H1 (cell line): ENCODE measurements around the gene C20orf141. TPM values are rescaled to one million over a fixed set of nuclear protein-coding genes. Genes with fewer than 3 reads are reported as not detected.

Source experiments
- CTCF ChIA-PET: fragments of 300-600 bp; sonication (Branson Sonifier 250); formaldehyde crosslinking; loops from one replicate; lab custom pipeline; 2021; ENCODE audit not compliant: partially characterized antibody; lab: Charles Lee
- POLR2A ChIA-PET: fragments of 300-600 bp; sonication (Branson Sonifier 250); formaldehyde crosslinking; loops from one replicate; lab custom pipeline; 2021; ENCODE audit warnings: inconsistent platforms; ENCODE audit not compliant: partially characterized antibody; lab: Charles Lee
- DNase-seq, 2 experiments: peaks; one replicate each; pipeline versions ENCODE4 v3.0.0 to v3.0.0-alpha.2; 2010 to 2022; ENCODE audit warnings: low spot score in 2 of 2, low read depth in 1 of 2, mixed read lengths in 1 of 2
- FAIRE-seq: peaks from 2 replicates; lab custom pipeline; 2011; peaks lifted over from hg19 to GRCh38; lab: Jason Lieb, UNC
- H2AFZ ChIP-seq: 2 replicates; pipeline ENCODE4 v1.8.1; 2012; ENCODE audit warnings: low read length, inconsistent platforms
- H2AK5ac ChIP-seq: 2 replicates; pipeline ENCODE4 v1.6.1; 2013; ENCODE audit warnings: low read depth, low read length
- H2BK120ac ChIP-seq: replicated peaks from 2 replicates; pipeline ENCODE3; 2013; ENCODE audit warnings: low read depth, low read length, inconsistent platforms
- H2BK12ac ChIP-seq: 2 replicates; pipeline ENCODE4 v1.6.1; 2013; ENCODE audit warnings: low read depth, low read length
- H2BK15ac ChIP-seq: 2 replicates; pipeline ENCODE4 v1.6.1; 2013; ENCODE audit warnings: low read length
- H2BK20ac ChIP-seq: 2 replicates; pipeline ENCODE4 v1.6.1; 2013; ENCODE audit warnings: low read length
- H2BK5ac ChIP-seq: 2 replicates; pipeline ENCODE4 v1.6.1; 2013; ENCODE audit warnings: low read depth, low read length
- H3K14ac ChIP-seq: 2 replicates; pipeline ENCODE4 v1.6.1; 2013; ENCODE audit warnings: inconsistent platforms; ENCODE audit not compliant: insufficient read length
- H3K18ac ChIP-seq: 2 replicates; pipeline ENCODE4 v1.6.1; 2013; ENCODE audit warnings: low read length; ENCODE audit errors: extremely low read depth
- H3K23ac ChIP-seq: 2 replicates; pipeline ENCODE4 v1.6.1; 2013; ENCODE audit warnings: inconsistent platforms; ENCODE audit not compliant: insufficient read length
- H3K23me2 ChIP-seq: 2 replicates; pipeline ENCODE4 v1.6.1; 2013; ENCODE audit warnings: low read depth, low read length
- H3K27ac ChIP-seq: 2 replicates; pipeline ENCODE4 v1.6.1; 2011; ENCODE audit warnings: low read depth, low read length, inconsistent platforms
- H3K27me3 ChIP-seq, 4 experiments: replicated peaks in 1 of 4; 1 replicate in 1 of 4; 2 replicates in 3 of 4; pipeline versions ENCODE4 v1.6.1 to v1.8.1; 2011 to 2013; ENCODE audit warnings: low read length in 3 of 4, mild to moderate bottlenecking in 3 of 4, inconsistent platforms in 2 of 4, mixed read lengths in 2 of 4, moderate library complexity in 1 of 4; ENCODE audit not compliant: control insufficient read depth in 3 of 4, insufficient read depth in 3 of 4; ENCODE audit errors: extremely low read depth in 1 of 4
- H3K36me3 ChIP-seq, 4 experiments: 2 replicates each; pipeline versions ENCODE4 v1.6.1 to v1.8.1; 2011 to 2013; ENCODE audit warnings: mild to moderate bottlenecking in 4 of 4, low read length in 3 of 4, moderate library complexity in 2 of 4, control low read depth in 1 of 4, inconsistent platforms in 1 of 4; ENCODE audit not compliant: insufficient read depth in 4 of 4, control insufficient read depth in 2 of 4
- H3K4ac ChIP-seq: replicated peaks from 2 replicates; pipeline ENCODE3; 2013; ENCODE audit warnings: low read length, low read depth, mixed read lengths, inconsistent platforms; ENCODE audit not compliant: insufficient read length
- H3K4me1 ChIP-seq, 4 experiments: replicated peaks in 1 of 4; 1 replicate in 1 of 4; 2 replicates in 3 of 4; pipeline versions ENCODE4 v1.6.1 to v1.8.1; 2011 to 2013; ENCODE audit warnings: low read length in 3 of 4, inconsistent platforms in 2 of 4, mixed read lengths in 1 of 4; ENCODE audit not compliant: insufficient read depth in 4 of 4, control insufficient read depth in 3 of 4
- H3K4me2 ChIP-seq, 2 experiments: 2 replicates each; pipeline versions ENCODE4 v1.6.1 to v1.8.1; 2011 to 2013; ENCODE audit warnings: low read depth in 2 of 2, low read length in 2 of 2, control low read depth in 1 of 2, inconsistent platforms in 1 of 2, mild to moderate bottlenecking in 1 of 2; ENCODE audit not compliant: insufficient read depth in 1 of 2
- H3K4me3 ChIP-seq, 4 experiments: fragments of 200-600, 300-600 bp in 1 of 4; sonication (generic), shearing (Covaris generic), sonication (Bioruptor Twin) in 1 of 4; 2 replicates each; pipeline versions ENCODE4 v1.5.1 to v1.8.1; 2011 to 2016; ENCODE audit warnings: low read length in 4 of 4, low read depth in 3 of 4, control low read depth in 2 of 4, inconsistent platforms in 2 of 4, mild to moderate bottlenecking in 2 of 4, mixed read lengths in 1 of 4, moderate library complexity in 1 of 4; ENCODE audit not compliant: insufficient read depth in 2 of 4; ENCODE audit errors: extremely low read depth in 1 of 4
- H3K56ac ChIP-seq: replicated peaks from 2 replicates; pipeline ENCODE3; 2013; ENCODE audit warnings: low read depth, mild to moderate bottlenecking, mixed read lengths, low read length, inconsistent platforms; ENCODE audit not compliant: insufficient read length
- H3K79me1 ChIP-seq: 2 replicates; pipeline ENCODE4 v1.6.1; 2013; ENCODE audit warnings: low read depth, low read length, control low read depth
- H3K79me2 ChIP-seq, 2 experiments: 2 replicates each; pipeline versions ENCODE4 v1.6.1 to v1.8.1; 2012 to 2013; ENCODE audit warnings: low read length in 2 of 2, mild to moderate bottlenecking in 2 of 2, inconsistent platforms in 1 of 2; ENCODE audit not compliant: insufficient read depth in 2 of 2, control insufficient read depth in 1 of 2
- H3K9ac ChIP-seq, 4 experiments: replicated peaks in 1 of 4; 1 replicate in 1 of 4; 2 replicates in 3 of 4; pipeline versions ENCODE4 v1.6.1 to v1.8.1; 2011 to 2013; ENCODE audit warnings: low read depth in 3 of 4, low read length in 3 of 4, control low read depth in 2 of 4, mild to moderate bottlenecking in 2 of 4, moderate library complexity in 2 of 4, inconsistent platforms in 1 of 4; ENCODE audit errors: extremely low read depth in 1 of 4
- H3K9me3 ChIP-seq, 2 experiments: 2 replicates each; pipeline versions ENCODE4 v1.6.1 to v1.8.1; 2012 to 2013; ENCODE audit warnings: mild to moderate bottlenecking in 2 of 2, moderate library complexity in 2 of 2, control low read depth in 1 of 2, inconsistent platforms in 1 of 2, low read depth in 1 of 2, low read length in 1 of 2, mixed read lengths in 1 of 2; ENCODE audit not compliant: insufficient read depth in 2 of 2
- H4K20me1 ChIP-seq, 2 experiments: replicated peaks in 1 of 2; 2 replicates each; pipeline versions ENCODE3 to v1.8.1; 2011 to 2013; ENCODE audit warnings: inconsistent platforms in 2 of 2, low read length in 2 of 2, mild to moderate bottlenecking in 1 of 2; ENCODE audit not compliant: insufficient read depth in 2 of 2, control insufficient read depth in 1 of 2
- H4K5ac ChIP-seq: 2 replicates; pipeline ENCODE4 v1.6.1; 2013; ENCODE audit warnings: low read length, low read depth, mixed read lengths, inconsistent platforms; ENCODE audit not compliant: insufficient read length
- H4K8ac ChIP-seq: 2 replicates; pipeline ENCODE4 v1.8.0; 2013; ENCODE audit warnings: mild to moderate bottlenecking, moderate library complexity, low read length, inconsistent platforms; ENCODE audit not compliant: insufficient read depth; ENCODE audit errors: extremely low read depth
- H4K91ac ChIP-seq: replicated peaks from 2 replicates; pipeline ENCODE3; 2013; ENCODE audit warnings: low read length, mixed read lengths, inconsistent platforms; ENCODE audit not compliant: insufficient read length
- BCL11A ChIP-seq, 2 experiments: IDR thresholded peaks; one replicate each; pipeline ENCODE4 v1.6.1; 2011; ENCODE audit warnings: low read depth in 2 of 2, low read length in 2 of 2, mild to moderate bottlenecking in 2 of 2
- EZH2 ChIP-seq: fragments of 200-600 bp; sonication (generic); IDR thresholded peaks from 2 replicates; pipeline ENCODE4 v1.7.1; 2012; ENCODE audit warnings: low read depth, mild to moderate bottlenecking, moderate library complexity, low read length, inconsistent platforms; ENCODE audit not compliant: severe bottlenecking
- KDM4A ChIP-seq: IDR thresholded peaks from one replicate; pipeline ENCODE4 v1.7.1; 2012; ENCODE audit warnings: low read depth, mild to moderate bottlenecking, moderate library complexity, low read length, inconsistent platforms; ENCODE audit not compliant: severe bottlenecking
- POLR2A ChIP-seq, 2 experiments: IDR thresholded peaks; 1 replicate in 1 of 2; 2 replicates in 1 of 2; pipeline ENCODE4 v1.6.1; 2011; ENCODE audit warnings: low read depth in 2 of 2, low read length in 2 of 2, mild to moderate bottlenecking in 2 of 2; ENCODE audit errors: control extremely low read depth in 1 of 2
- SUZ12 ChIP-seq: fragments of 200-600 bp; sonication (generic); IDR thresholded peaks from 2 replicates; pipeline ENCODE4 v1.6.1; 2012; ENCODE audit warnings: mild to moderate bottlenecking, inconsistent platforms, low read length, moderate library complexity, mixed read lengths
- WGBS, 2 experiments: shearing (Covaris generic) in 1 of 2; methylation state at CpG; one replicate each; pipeline versions ENCODE4 v1.1.6 to v1.1.7; 2013 to 2015; ENCODE audit warnings: low lambda C conversion rate in 2 of 2, mixed read lengths in 2 of 2, inconsistent platforms in 1 of 2, low coverage in 1 of 2, missing lambda C conversion rate in 1 of 2; ENCODE audit not compliant: insufficient replicate concordance in 2 of 2, insufficient coverage in 1 of 2, insufficient read length in 1 of 2; ENCODE audit errors: extremely low coverage in 1 of 2, missing lambda C conversion rate in 1 of 2; 5-methylcytosine and 5-hydroxymethylcytosine counted together
- polyA plus RNA-seq, 7 experiments: library from polyadenylated mRNA; depleted of rRNA in 3 of 7; stranded (reverse) in 5 of 7; unstranded in 2 of 7; fragments of >200 nt in 5 of 7; fragments of 200-250 nt in 2 of 7; gene quantifications; 1 replicate in 5 of 7; 2 replicates in 1 of 7; 4 replicates in 1 of 7; pipeline versions ENCODE4 v1.2.1 to v1.2.3, GENCODE V29; 2011 to 2013; ENCODE audit warnings: missing spikeins in 2 of 7, mixed read lengths in 2 of 7
- total RNA-seq: library from RNA; stranded (reverse); fragmentation: NEBNext Ultra II Directional; extraction: Animal tissue kit (Norgen Biotek cat#: 25700); gene quantifications from 2 replicates; pipeline ENCODE4 v1.2.1, GENCODE V29; 2021
- TF ChIP-seq, protein P1 (sequence below): IDR thresholded peaks from 2 replicates; pipeline ENCODE4 v1.6.1; 2012; ENCODE audit warnings: inconsistent platforms
- TF ChIP-seq, protein P2 (sequence below): IDR thresholded peaks from 2 replicates; pipeline ENCODE4 v1.6.1; 2012; ENCODE audit warnings: inconsistent platforms

Gene C20orf141
- total and polyA plus RNA-seq, 2 of the 8 experiments (the other 6 are each of a cell fraction or from before 2014, with no cell fraction given): not detected

DNA sequence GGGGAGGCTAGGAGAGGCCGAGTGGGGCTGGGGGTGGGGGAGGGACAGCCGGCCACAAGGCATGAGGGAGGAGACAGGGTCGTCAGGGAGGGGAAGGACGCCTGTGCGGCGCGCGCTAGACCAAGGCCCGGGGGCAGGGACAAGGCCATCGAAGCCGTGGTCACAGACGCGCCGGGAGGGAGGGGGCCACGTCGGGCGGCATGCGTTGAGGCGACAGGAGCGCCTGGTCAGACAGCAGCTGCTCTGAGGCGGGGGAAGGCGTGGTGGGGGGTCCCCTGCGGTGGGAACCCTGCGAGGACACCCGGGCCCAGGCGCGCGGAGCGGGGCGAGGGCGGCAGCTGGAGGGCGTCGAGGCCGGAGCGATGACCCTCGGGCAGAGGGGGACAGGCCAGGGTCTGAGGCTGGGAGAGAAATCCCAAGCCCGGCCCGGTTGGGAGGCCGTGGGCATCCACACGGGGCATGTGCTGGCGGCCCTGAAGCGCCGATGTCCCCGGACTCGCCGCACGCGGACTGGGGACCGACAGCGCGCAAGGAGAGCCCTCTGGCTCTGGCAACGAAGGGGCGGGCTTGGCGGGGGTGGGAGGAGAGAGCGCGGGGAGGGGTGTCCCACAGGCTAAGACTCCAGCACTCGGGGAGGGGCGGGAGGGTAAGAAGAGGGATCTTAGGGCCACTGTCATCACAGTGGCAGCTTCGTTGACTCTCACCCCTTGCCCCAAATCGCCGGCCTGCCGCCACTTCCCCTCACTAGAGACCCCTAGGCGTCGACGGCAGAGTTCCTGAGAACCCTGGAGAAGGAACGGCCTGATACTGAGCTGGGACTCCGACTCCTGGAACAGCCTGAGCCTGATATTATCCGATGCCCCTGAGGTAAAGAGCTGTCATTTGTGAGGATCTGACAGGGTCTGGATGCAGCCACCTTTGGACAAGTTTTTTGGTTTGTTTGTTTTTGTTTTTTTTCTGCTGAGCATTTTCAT lies 6.4 kb downstream of the C20orf141 start:
- no peak for FAIRE-seq
- peak in 1 of 2 experiments; percentile 60 for DNase-seq
- CTCF ChIA-PET: interaction anchor here (0.7 to 1.7 kb wide), 3 partner anchors 20 to 47 kb away, joined by 3 to 4 read pairs (median 3); partner anchors contain the start of gene CPXM1
- 0 out of 8 replicates have a peak, but pooled peaks cover 0 to 2% (median 0%) of the 10 kb centered on the region in 4 experiments for H3K36me3 ChIP-seq
- peak overlapping the region in 3 of 4 experiments; percentile 23 to 57 (median 32); a peak in 5 of 8 replicates for H3K4me3 ChIP-seq
- no peak overlapping the region for H3K27ac ChIP-seq
- no peak overlapping the region for H2BK20ac ChIP-seq
- no peak overlapping the region for H3K9ac ChIP-seq
- H2AK5ac ChIP-seq: no peak overlapping the region
- no peak overlapping the region for H2BK12ac ChIP-seq
- no peak overlapping the region for H4K91ac ChIP-seq
- no peak overlapping the region for H2BK15ac ChIP-seq
- no peak overlapping the region for H4K5ac ChIP-seq
- 0 out of 2 replicates have a peak overlapping the region, but pooled peaks have one; percentile 32 for H3K18ac ChIP-seq
- no peaks in the 10 kb centered on the region for H4K20me1 ChIP-seq
- H3K23me2 ChIP-seq: peaks cover 3% of the 10 kb centered on the region; the same call in 1 of the 2 replicates
- peak overlapping the region; percentile 72 to 76 for H3K4me2 ChIP-seq
- H3K79me1 ChIP-seq: no peaks in the 10 kb centered on the region
- H3K56ac ChIP-seq: no peak overlapping the region
- H2AFZ ChIP-seq: no peak overlapping the region
- H2BK5ac ChIP-seq: no peak overlapping the region
- H3K27me3 ChIP-seq: peaks cover 20 to 39% (median 31%) of the 10 kb centered on the region in 4 experiments
- peaks cover 0 to 14% (median 9%) of the 10 kb centered on the region in 4 experiments; a peak in 6 of 7 replicates for H3K4me1 ChIP-seq
- no peaks in the 10 kb centered on the region; a peak in 1 of 4 replicates for H3K9me3 ChIP-seq
- no peak overlapping the region for H2BK120ac ChIP-seq
- H3K79me2 ChIP-seq: no peaks in the 10 kb centered on the region
- no peak overlapping the region for H3K14ac ChIP-seq
- no peak overlapping the region for H3K23ac ChIP-seq
- 14% methylated on average over 15 of the region's 68 CpGs; no CpG with 5 or more reads in 1 of the 2 experiments for WGBS, 2 experiments
- TF ChIP-seq, protein P1, sequence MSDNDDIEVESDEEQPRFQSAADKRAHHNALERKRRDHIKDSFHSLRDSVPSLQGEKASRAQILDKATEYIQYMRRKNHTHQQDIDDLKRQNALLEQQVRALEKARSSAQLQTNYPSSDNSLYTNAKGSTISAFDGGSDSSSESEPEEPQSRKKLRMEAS: peak; percentile 45
- TF ChIP-seq POLR2A (IDR thresholded peaks at IDR 0.05; ENCODE audit: control extremely low read depth in 1 of 2, low read depth in 2 of 2, low read length in 2 of 2) (no peak), KDM4A (peak; percentile 32), BCL11A (IDR thresholded peaks at IDR 0.05; ENCODE audit: low read depth in 2 of 2, low read length in 2 of 2) (no peak), SUZ12 (peak; percentile 69), EZH2 (peak; percentile 78)
- TF ChIP-seq, protein P2, sequence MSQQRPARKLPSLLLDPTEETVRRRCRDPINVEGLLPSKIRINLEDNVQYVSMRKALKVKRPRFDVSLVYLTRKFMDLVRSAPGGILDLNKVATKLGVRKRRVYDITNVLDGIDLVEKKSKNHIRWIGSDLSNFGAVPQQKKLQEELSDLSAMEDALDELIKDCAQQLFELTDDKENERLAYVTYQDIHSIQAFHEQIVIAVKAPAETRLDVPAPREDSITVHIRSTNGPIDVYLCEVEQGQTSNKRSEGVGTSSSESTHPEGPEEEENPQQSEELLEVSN: peak; percentile 71
- TF ChIP-seq, all 59 proteins: peak for 5
- POLR2A ChIA-PET: interaction anchor here (0.6 to 2.8 kb wide), 7 partner anchors 13 to 225 kb away, joined by 4 to 10 read pairs (median 5); partner anchors contain the start of genes CPXM1, MRPS26, PCED1A and VPS16
- H3K4ac ChIP-seq: no peak overlapping the region
- H4K8ac ChIP-seq: peak overlapping the region; percentile 75
